NCI-H1092 (cell line): ENCODE data around the gene TUSC1.
"Not testable (repeated sequence)": the region's sequence is repeated elsewhere in the genome, so short reads cannot be mapped to it uniquely, and the experiment has no call there.

Experiments
- DNase-seq: peaks from one replicate; lab custom pipeline; 2025; lab: John Stamatoyannopoulos, UW

TUSC1 gene

DNA sequence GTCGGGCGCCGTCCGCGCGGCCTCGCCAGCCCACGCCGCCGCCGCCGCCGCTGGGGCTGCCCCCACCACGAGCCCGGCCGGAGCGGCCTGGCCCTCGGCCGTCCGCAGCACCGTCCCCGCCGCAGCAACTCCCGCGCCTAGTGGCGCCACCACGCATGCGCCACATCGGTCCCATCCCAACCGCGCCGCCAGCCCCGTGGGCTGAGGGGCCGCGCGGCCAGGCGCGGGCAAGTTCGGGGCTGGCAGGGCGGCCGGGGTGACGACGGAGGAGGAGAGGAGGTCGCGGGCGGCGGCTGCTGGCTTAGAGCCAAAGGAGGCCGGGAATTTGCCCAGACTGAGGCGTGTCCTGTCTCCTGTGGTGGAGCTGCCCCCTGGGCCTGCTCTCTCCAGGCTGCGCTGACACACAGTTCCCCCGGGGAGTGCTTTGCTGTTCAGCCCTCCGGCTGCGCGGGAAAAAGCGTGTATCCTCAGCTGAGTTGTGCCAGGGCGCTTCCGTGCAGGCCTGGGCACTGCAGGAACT, at the start of gene TUSC1:
Gene TUSC1, minus strand, starts transcription at position 298 of the 520 bp plus-strand sequence. Its CDS starts 132 bp downstream, at position 166.
- DNase-seq: peak; percentile 79

GRCh38 chr9:25726871-25727410, 48.7 kb upstream of the TUSC1 start:
- DNase-seq: no peak

- no peak for DNase-seq
Measured at GRCh38 chr9:25724424-25724823, 46.2 kb upstream of the TUSC1 start.

- peak; percentile 4 for DNase-seq
Measured at GRCh38 chr9:25716220-25716872, 38.1 kb upstream of the TUSC1 start.

GRCh38 chr9:25709941-25710340, 31.7 kb upstream of the TUSC1 start:
- DNase-seq: no peak

DNA sequence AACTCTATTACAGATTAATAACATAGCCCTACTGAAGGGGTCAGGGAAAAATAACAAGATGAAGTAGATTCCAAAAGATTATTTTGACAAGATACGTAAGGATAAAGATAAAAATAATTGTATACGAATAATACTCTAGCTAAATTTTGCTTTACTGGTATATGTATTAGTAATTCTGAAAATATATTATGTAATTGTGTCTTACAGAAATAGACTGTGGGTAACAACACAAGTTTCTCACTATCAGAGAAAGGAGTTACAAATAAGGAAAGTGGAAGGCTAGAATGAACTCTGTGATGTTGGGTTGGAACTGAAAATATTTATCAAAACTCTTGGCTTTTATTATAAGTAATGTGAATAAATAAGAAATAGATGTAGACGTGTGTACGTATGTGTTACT, 26.6 kb upstream of the TUSC1 start:
- DNase-seq: no peak

DNA sequence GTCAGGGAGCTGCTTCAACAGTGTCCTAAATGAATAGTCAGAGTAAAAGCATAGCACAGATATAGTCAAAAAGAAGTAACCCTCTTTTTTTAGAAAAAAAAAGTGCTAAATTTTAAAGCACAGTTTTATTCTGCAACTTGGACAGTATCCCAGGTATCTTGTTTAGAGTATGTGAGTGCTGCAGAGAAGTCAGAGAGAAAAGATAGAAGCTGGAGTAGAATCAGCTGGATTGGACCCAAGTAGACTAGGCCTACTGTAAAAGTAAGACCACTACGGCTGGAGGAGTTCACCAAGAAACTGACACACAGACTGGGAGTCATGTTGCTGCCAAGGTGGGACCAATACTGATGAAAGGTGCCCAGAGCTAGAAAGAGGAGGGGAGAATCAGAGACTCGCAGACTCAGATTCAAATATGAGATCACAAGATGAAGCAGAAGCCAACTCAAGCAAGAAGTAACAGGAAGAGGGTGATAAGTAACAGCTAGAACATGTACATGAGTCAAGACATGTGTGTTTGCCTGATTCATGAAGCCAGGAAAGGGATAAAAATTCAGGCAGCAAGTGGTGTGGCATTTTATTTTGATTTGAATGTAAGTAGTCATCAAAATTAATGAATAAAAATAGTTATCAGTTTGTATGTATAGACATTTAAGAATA, 25.6 kb upstream of the TUSC1 start:
- no peak for DNase-seq

GRCh38 chr9:25702536-25702935, 24.3 kb upstream of the TUSC1 start:
- no peak for DNase-seq

DNA sequence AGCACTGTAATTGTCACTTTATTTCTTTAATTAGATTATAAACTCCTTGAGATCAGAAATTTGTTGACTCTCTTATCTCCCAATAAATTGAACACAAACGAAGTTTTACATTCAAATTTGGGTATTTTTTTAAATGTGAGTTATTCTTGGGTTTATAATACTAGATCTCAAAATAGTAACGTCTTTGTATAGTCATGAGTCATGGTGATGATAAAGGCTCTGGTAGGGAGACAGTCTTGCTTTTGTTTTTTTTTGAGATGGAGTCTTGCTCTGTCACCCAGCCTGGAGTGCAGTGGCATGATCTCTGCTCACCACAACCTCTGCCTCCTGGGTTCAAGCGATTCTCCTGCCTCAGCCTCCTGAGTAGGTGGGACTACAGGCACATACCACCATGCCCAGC, 22.7 kb upstream of the TUSC1 start:
- not testable (repeated sequence) for DNase-seq

DNA sequence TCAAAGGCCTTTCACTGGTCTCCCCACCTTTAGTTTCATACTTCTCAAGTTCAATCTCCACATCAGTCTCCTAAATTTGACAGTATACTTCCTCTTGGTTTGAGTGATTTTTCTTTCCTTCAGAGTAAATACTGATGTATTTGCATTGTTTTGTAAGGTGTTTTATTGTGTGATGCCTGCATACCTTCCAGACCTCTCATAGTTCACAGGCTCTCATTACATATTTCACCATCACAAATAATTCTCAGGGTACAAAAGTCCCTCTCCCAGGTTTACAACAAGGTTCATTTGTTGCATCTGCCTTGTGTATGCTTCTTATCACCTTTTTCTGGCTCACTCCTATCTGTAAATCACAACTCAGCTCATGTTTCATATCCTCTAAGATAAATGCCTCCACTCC, 22.2 kb upstream of the TUSC1 start:
- no peak for DNase-seq

DNA sequence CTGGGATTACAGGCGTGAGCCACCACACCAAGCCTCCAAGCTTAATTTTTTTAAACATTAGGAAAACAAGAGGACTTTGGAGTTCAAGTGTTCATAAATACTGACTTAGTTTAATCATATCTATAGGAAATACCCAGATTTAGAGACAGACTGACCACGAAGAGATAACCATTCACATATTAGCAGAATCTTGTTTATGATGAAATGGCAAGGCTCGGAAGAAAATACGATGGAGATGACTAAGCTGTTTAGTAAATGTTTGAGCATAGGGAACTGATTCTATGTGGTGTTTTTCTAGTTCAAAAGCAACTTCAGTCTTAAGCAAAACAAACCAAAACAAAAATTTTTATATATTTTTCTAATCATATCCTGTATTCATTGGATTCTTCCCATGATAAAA, 13.5 kb upstream of the TUSC1 start:
- no peak for DNase-seq

DNA sequence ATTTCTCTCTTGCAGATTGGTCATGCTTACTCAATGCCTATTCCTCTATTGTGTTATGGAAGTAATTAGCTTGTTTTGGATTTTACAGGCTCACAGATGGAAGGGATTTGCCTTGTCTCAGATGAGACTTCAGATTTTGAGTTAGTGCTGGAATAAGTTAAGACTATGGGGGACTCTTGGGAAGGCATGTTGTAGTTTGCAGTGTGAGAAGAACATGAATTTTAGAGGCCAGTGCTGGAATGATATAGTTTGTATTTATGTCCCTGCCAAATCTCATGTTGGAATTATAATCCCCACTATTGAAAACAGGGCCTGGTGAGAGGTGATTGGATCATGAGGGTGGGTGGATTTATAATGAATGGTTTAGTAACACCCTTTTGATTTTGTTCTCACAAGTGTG, 6.1 kb upstream of the TUSC1 start:
- no peak for DNase-seq

DNA sequence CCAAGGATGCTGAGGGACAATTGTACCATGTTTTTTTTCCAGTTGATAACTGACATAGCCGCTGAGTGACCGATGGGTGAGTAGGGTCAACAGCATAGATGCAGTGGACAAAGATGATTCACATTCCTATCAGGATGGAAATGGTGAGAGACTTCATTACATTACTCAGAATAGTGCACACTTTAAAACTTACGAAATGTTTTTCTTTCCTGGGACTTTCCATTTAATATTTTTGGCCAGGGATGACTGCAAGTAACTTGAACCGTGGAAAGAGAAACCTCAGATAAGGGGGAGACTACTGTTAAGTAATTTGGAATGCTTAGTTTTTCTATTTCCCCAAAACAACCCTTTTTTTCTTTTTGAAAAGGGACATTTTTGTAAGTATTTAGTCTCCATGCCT, 3.0 kb upstream of the TUSC1 start:
- no peak for DNase-seq

- DNase-seq: no peak
Measured at GRCh38 chr9:25678846-25679360, 659 bp upstream of the TUSC1 start.

- DNase-seq: peak; percentile 62
Measured at GRCh38 chr9:25677301-25678146, 720 bp downstream of the TUSC1 start.

- DNase-seq: not testable (repeated sequence)
Measured at GRCh38 chr9:25675858-25676257, 2.4 kb downstream of the TUSC1 start.

GRCh38 chr9:25658571-25658970, 19.7 kb downstream of the TUSC1 start:
- DNase-seq: no peak

DNA sequence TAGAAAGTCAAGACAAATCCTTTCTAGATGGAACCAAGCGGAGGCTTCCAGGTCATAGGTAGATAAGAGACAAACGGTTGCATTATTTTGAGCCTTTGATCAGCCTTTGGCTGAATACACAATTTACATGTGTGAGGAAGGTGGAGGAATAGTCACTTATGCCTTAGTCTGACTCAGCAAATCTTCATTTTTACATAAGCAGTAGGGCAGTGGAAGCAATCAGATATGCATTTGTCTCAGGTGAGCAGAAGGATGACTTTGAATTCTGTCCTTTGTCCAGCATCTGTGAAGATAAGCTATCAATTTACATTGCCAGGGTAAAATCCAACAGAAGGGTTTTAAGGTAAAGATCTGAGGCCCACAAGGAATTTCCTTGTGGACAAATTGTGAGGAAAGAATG, 23.8 kb downstream of the TUSC1 start:
- no peak for DNase-seq

GRCh38 chr9:25648116-25648515, 30.1 kb downstream of the TUSC1 start:
- DNase-seq: no peak

- DNase-seq: no peak
Measured at GRCh38 chr9:25636026-25636425, 42.2 kb downstream of the TUSC1 start.

- no peak for DNase-seq
Measured at GRCh38 chr9:25629231-25629630, 49.0 kb downstream of the TUSC1 start.
